IMR-90 (cell line): ENCODE measurements around the gene PLPPR3. TPM values are rescaled to one million over a fixed set of nuclear protein-coding genes. Genes with fewer than 3 reads are reported as not detected.

ENCODE experiments used
- ATAC-seq: fragments of 200-7000 bp; cut with Tn5 transposase; 2 replicates; pipeline ENCODE4 v1.9.1; 2020; ENCODE audit warnings: low read depth, mild to moderate bottlenecking, moderate library complexity
- BruUV-seq: library from RNA; stranded (reverse); fragments of 400-500 nt; replicated peaks from 2 replicates; lab custom pipeline; 2021; lab: Mats Ljungman, UMichigan
- CTCF ChIA-PET: fragments of 300-600 bp; formaldehyde crosslinking; extraction: SDS; loops from one replicate; lab custom pipeline; 2021; ENCODE audit warnings: antibody characterized with exemption; lab: Yijun Ruan, JAX
- POLR2A ChIA-PET: fragments of 300-600 bp; sonication (Branson Sonifier 250); formaldehyde crosslinking; loops from one replicate; lab custom pipeline; 2022; ENCODE audit warnings: antibody characterized with exemption; ENCODE audit not compliant: unreplicated experiment; lab: Charles Lee
- DNase-seq: peaks from one replicate; pipeline ENCODE4 v3.0.0; 2013
- H2AFZ ChIP-seq: replicated peaks from 2 replicates; pipeline ENCODE3; 2013; ENCODE audit warnings: low read length, mild to moderate bottlenecking; ENCODE audit not compliant: poor library complexity
- H2AK5ac ChIP-seq: 2 replicates; pipeline ENCODE4 v1.6.1; 2013; ENCODE audit warnings: low read depth, low read length, inconsistent platforms
- H2AK9ac ChIP-seq: replicated peaks from 2 replicates; pipeline ENCODE3; 2013; ENCODE audit warnings: mild to moderate bottlenecking, low read depth, low read length, moderate library complexity; ENCODE audit not compliant: poor library complexity
- H2BK120ac ChIP-seq: 2 replicates; pipeline ENCODE4 v1.6.1; 2013; ENCODE audit warnings: low read depth, low read length, inconsistent platforms
- H2BK15ac ChIP-seq: 3 replicates; pipeline ENCODE4 v1.6.1; 2013; ENCODE audit warnings: low read depth, low read length, inconsistent platforms
- H2BK20ac ChIP-seq: 2 replicates; pipeline ENCODE4 v1.6.1; 2013; ENCODE audit warnings: low read depth, mild to moderate bottlenecking, inconsistent platforms, low read length, moderate library complexity
- H2BK5ac ChIP-seq: 2 replicates; pipeline ENCODE4 v1.6.1; 2013; ENCODE audit warnings: mild to moderate bottlenecking, low read depth, low read length, inconsistent platforms; ENCODE audit not compliant: poor library complexity, severe bottlenecking
- H3K14ac ChIP-seq: replicated peaks from 2 replicates; pipeline ENCODE4 v1.6.1; 2013; ENCODE audit warnings: low read depth, low read length, inconsistent platforms
- H3K18ac ChIP-seq: 2 replicates; pipeline ENCODE4 v1.6.1; 2013; ENCODE audit warnings: low read depth, low read length, control low read depth
- H3K23ac ChIP-seq: 2 replicates; pipeline ENCODE4 v1.6.1; 2013; ENCODE audit warnings: low read depth, low read length, inconsistent platforms
- H3K27ac ChIP-seq: 2 replicates; pipeline ENCODE4 v1.5.1; 2013; ENCODE audit warnings: mild to moderate bottlenecking, control low read depth, low read length; ENCODE audit not compliant: insufficient read depth
- H3K27me3 ChIP-seq: 2 replicates; pipeline ENCODE4 v1.6.1; 2013; ENCODE audit warnings: low read length; ENCODE audit not compliant: control insufficient read depth, insufficient read depth
- H3K36me3 ChIP-seq: 2 replicates; pipeline ENCODE4 v1.6.1; 2013; ENCODE audit warnings: low read length, mixed read lengths; ENCODE audit not compliant: control insufficient read depth, insufficient read depth
- H3K4ac ChIP-seq: 2 replicates; pipeline ENCODE4 v1.6.1; 2013; ENCODE audit warnings: low read depth, low read length, inconsistent platforms
- H3K4me1 ChIP-seq: 2 replicates; pipeline ENCODE4 v1.6.1; 2013; ENCODE audit warnings: low read length, mixed read lengths; ENCODE audit not compliant: control insufficient read depth, insufficient read depth
- H3K4me2 ChIP-seq: 2 replicates; pipeline ENCODE4 v1.6.1; 2013; ENCODE audit warnings: low read depth, mild to moderate bottlenecking, control low read depth, low read length, moderate library complexity
- H3K4me3 ChIP-seq: 2 replicates; pipeline ENCODE4 v1.5.1; 2013; ENCODE audit warnings: low read depth, mild to moderate bottlenecking, control low read depth, low read length, moderate library complexity; ENCODE audit not compliant: insufficient read depth
- H3K56ac ChIP-seq: 2 replicates; pipeline ENCODE4 v1.6.1; 2013; ENCODE audit warnings: low read length, inconsistent platforms; ENCODE audit not compliant: insufficient read depth; ENCODE audit errors: extremely low read depth
- H3K79me1 ChIP-seq, 2 experiments: 2 replicates each; pipeline ENCODE4 v1.6.1; 2013; ENCODE audit warnings: low read length in 2 of 2, inconsistent platforms in 1 of 2, low read depth in 1 of 2
- H3K9ac ChIP-seq: 2 replicates; pipeline ENCODE4 v1.6.1; 2013; ENCODE audit warnings: low read depth, low read length, control low read depth
- H3K9me1 ChIP-seq: 2 replicates; pipeline ENCODE4 v1.6.1; 2013; ENCODE audit warnings: low read length, inconsistent platforms; ENCODE audit not compliant: insufficient read depth
- H3K9me3 ChIP-seq: 2 replicates; pipeline ENCODE4 v1.6.1; 2013; ENCODE audit warnings: low read length; ENCODE audit not compliant: control insufficient read depth, insufficient read depth
- H4K20me1 ChIP-seq: 2 replicates; pipeline ENCODE4 v1.6.1; 2013; ENCODE audit warnings: low read length, inconsistent platforms; ENCODE audit not compliant: insufficient read depth
- H4K5ac ChIP-seq: 2 replicates; pipeline ENCODE4 v1.6.1; 2013; ENCODE audit warnings: mild to moderate bottlenecking, low read depth, low read length, control low read depth
- H4K8ac ChIP-seq, 2 experiments: 2 replicates each; pipeline ENCODE4 v1.6.1; 2013; ENCODE audit warnings: low read depth in 2 of 2, low read length in 2 of 2, control low read depth in 1 of 2, inconsistent platforms in 1 of 2
- H4K91ac ChIP-seq: 2 replicates; pipeline ENCODE4 v1.6.1; 2013; ENCODE audit warnings: low read depth, low read length, inconsistent platforms; ENCODE audit not compliant: insufficient read depth
- BHLHE40 ChIP-seq: fragments of 150-350 bp; IDR thresholded peaks from 2 replicates; pipeline ENCODE4 v1.6.1; 2016; ENCODE audit warnings: mild to moderate bottlenecking, low read depth, low read length
- CEBPB ChIP-seq: IDR thresholded peaks from 2 replicates; pipeline ENCODE4 v1.6.1; 2012; ENCODE audit warnings: low read depth, low read length, improper control_type of control experiment
- CHD1 ChIP-seq: IDR thresholded peaks from 2 replicates; pipeline ENCODE4 v1.6.1; 2012; ENCODE audit warnings: low read depth, low read length, improper control_type of control experiment
- ELK1 ChIP-seq: fragments of 150-350 bp; IDR thresholded peaks from 2 replicates; pipeline ENCODE4 v1.6.1; 2016; ENCODE audit warnings: low read depth, mild to moderate bottlenecking, low read length, moderate library complexity, borderline replicate concordance
- FOS ChIP-seq: fragments of 150-350 bp; IDR thresholded peaks from 2 replicates; pipeline ENCODE4 v1.6.1; 2016; ENCODE audit warnings: low read depth, low read length
- MAFK ChIP-seq: IDR thresholded peaks from 2 replicates; pipeline ENCODE4 v1.6.1; 2012; ENCODE audit warnings: low read depth, low read length, improper control_type of control experiment
- MAZ ChIP-seq: IDR thresholded peaks from 2 replicates; pipeline ENCODE4 v1.6.1; 2012; ENCODE audit warnings: low read depth, mild to moderate bottlenecking, low read length, improper control_type of control experiment, moderate library complexity, borderline replicate concordance
- MXI1 ChIP-seq: IDR thresholded peaks from 2 replicates; pipeline ENCODE4 v1.6.1; 2012; ENCODE audit warnings: low read depth, mild to moderate bottlenecking, low read length, moderate library complexity, borderline replicate concordance
- NFE2L2 ChIP-seq: fragments of 150-350 bp; IDR thresholded peaks from 2 replicates; pipeline ENCODE4 v1.6.1; 2016; ENCODE audit warnings: low read depth, mild to moderate bottlenecking, low read length
- POLR2A ChIP-seq: IDR thresholded peaks from 2 replicates; pipeline ENCODE4 v1.6.1; 2012; ENCODE audit warnings: mild to moderate bottlenecking, low read depth, low read length
- RAD21 ChIP-seq: IDR thresholded peaks from 2 replicates; pipeline ENCODE4 v1.6.1; 2012; ENCODE audit warnings: low read length, improper control_type of control experiment
- RCOR1 ChIP-seq: IDR thresholded peaks from 2 replicates; pipeline ENCODE4 v1.6.1; 2012; ENCODE audit warnings: mild to moderate bottlenecking, low read length, improper control_type of control experiment; ENCODE audit not compliant: insufficient replicate concordance
- RFX5 ChIP-seq: IDR thresholded peaks from 2 replicates; pipeline ENCODE4 v1.8.0; 2012; ENCODE audit warnings: low read depth, mild to moderate bottlenecking, low read length, moderate library complexity
- SMC3 ChIP-seq: fragments of 150-350 bp; IDR thresholded peaks from 2 replicates; pipeline ENCODE4 v1.6.1; 2016; ENCODE audit warnings: low read depth, mild to moderate bottlenecking, antibody characterized with exemption, low read length, moderate library complexity
- WGBS, 2 experiments: methylation state at CpG; one replicate each; pipeline versions ENCODE4 v1.1.5 to v1.1.7; 2013; ENCODE audit warnings: missing lambda C conversion rate in 2 of 2; ENCODE audit not compliant: insufficient read length in 1 of 2; ENCODE audit errors: extremely low coverage in 2 of 2; 5-methylcytosine and 5-hydroxymethylcytosine counted together
- dilution Hi-C: fragments of 300-500 bp; cut with HindIII; formaldehyde crosslinking; loops from one replicate; pipeline ENCODE4 v1.14.3; 2018; ENCODE audit warnings: low sequenced_read_pairs; ENCODE audit not compliant: unreplicated experiment
- in situ Hi-C: fragments of 300-500 bp; cut with MboI; formaldehyde crosslinking; loops from 3 replicates; pipeline ENCODE4 v1.14.3; 2019; ENCODE audit warnings: low sequenced_read_pairs, inconsistent platforms, mixed read lengths
- intact Hi-C: fragments of 100-400 bp; cut with micrococcal nuclease; formaldehyde crosslinking; loops from 2 replicates; pipeline ENCODE4 v1.10.0; 2022
- polyA plus RNA-seq, 3 experiments: library from polyadenylated mRNA; depleted of rRNA; stranded (reverse); fragments of >200 nt; gene quantifications; 2 replicates each; pipeline ENCODE4 v1.2.3, GENCODE V29; 2012; ENCODE audit warnings: low replicate concordance in 1 of 3
- total RNA-seq: library from RNA; depleted of rRNA; stranded (reverse); fragments of >200 nt; gene quantifications from 2 replicates; pipeline ENCODE4 v1.2.3, GENCODE V29; 2012
- TF ChIP-seq, protein P1 (sequence below): conservative IDR thresholded peaks from 2 replicates; pipeline ENCODE4 v1.5.1; 2012; ENCODE audit warnings: mild to moderate bottlenecking, low read depth, low read length, improper control_type of control experiment
- TF ChIP-seq, protein P2 (sequence below): fragments of 150-350 bp; IDR thresholded peaks from 2 replicates; pipeline ENCODE4 v1.6.1; 2017; ENCODE audit warnings: mild to moderate bottlenecking, antibody characterized with exemption, low read length, low read depth

PLPPR3 gene
- total and polyA plus RNA-seq, 2 of the 4 experiments (the other 2 are of a cell fraction): 0.36 to 1.2 TPM

- Histone ChIP-seq H2AK9ac (no peak overlapping the region), H4K91ac (no peak overlapping the region), H2BK20ac (no peak overlapping the region), H2BK120ac (no peak overlapping the region), H3K4me1 (peaks cover 22% of the 10 kb centered on the region), H2BK5ac (no peak overlapping the region), H3K4me2 (no peak overlapping the region), H4K20me1 (peaks cover 100% of the 10 kb centered on the region), H4K5ac (no peak overlapping the region), H3K79me1 (peaks cover 11 to 51% of the 10 kb centered on the region in 2 experiments), H3K9me1 (peaks cover 9% of the 10 kb centered on the region; the same call in 1 of the 2 replicates), H3K27me3 (no peaks in the 10 kb centered on the region), H3K4ac (no peak overlapping the region), H4K8ac (no peak overlapping the region), H3K56ac (no peak overlapping the region), H3K4me3 (no peak overlapping the region), H3K18ac (no peak overlapping the region), H2BK15ac (no peak overlapping the region), H3K36me3 (peaks cover 83% of the 10 kb centered on the region), H2AK5ac (no peak overlapping the region), H2AFZ (no peak overlapping the region), H3K9me3 (no peaks in the 10 kb centered on the region), H3K23ac (no peak overlapping the region), H3K27ac (no peak overlapping the region), H3K9ac (no peak overlapping the region), H3K14ac (no peak overlapping the region)
- 98% methylated on average over 15 of the region's 33 CpGs; no CpG with 5 or more reads in 1 of the 2 experiments for WGBS, 2 experiments
- POLR2A ChIA-PET: no interaction called here
- no TSS peak for BruUV-seq
- CTCF ChIA-PET: no interaction called here
- ATAC-seq: no peak
- in situ Hi-C loops (no loop called here), intact Hi-C loops (no loop called here), dilution Hi-C loops (no loop called here)
- no peak for TF ChIP-seq FOS
- TF ChIP-seq SMC3: no peak
- TF ChIP-seq MAZ: no peak
- TF ChIP-seq BHLHE40: no peak
- TF ChIP-seq, protein P1, sequence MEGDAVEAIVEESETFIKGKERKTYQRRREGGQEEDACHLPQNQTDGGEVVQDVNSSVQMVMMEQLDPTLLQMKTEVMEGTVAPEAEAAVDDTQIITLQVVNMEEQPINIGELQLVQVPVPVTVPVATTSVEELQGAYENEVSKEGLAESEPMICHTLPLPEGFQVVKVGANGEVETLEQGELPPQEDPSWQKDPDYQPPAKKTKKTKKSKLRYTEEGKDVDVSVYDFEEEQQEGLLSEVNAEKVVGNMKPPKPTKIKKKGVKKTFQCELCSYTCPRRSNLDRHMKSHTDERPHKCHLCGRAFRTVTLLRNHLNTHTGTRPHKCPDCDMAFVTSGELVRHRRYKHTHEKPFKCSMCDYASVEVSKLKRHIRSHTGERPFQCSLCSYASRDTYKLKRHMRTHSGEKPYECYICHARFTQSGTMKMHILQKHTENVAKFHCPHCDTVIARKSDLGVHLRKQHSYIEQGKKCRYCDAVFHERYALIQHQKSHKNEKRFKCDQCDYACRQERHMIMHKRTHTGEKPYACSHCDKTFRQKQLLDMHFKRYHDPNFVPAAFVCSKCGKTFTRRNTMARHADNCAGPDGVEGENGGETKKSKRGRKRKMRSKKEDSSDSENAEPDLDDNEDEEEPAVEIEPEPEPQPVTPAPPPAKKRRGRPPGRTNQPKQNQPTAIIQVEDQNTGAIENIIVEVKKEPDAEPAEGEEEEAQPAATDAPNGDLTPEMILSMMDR: no peak
- no peak for TF ChIP-seq POLR2A
- no peak for TF ChIP-seq NFE2L2
- no peak for TF ChIP-seq MAFK
- TF ChIP-seq, protein P2, sequence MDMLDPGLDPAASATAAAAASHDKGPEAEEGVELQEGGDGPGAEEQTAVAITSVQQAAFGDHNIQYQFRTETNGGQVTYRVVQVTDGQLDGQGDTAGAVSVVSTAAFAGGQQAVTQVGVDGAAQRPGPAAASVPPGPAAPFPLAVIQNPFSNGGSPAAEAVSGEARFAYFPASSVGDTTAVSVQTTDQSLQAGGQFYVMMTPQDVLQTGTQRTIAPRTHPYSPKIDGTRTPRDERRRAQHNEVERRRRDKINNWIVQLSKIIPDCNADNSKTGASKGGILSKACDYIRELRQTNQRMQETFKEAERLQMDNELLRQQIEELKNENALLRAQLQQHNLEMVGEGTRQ: no peak
- TF ChIP-seq ELK1: no peak
- no peak for TF ChIP-seq RAD21
- no peak for TF ChIP-seq RFX5
- TF ChIP-seq CEBPB: no peak
- no peak for TF ChIP-seq MXI1
- TF ChIP-seq CHD1: no peak
- no peak for TF ChIP-seq RCOR1
- no peak for DNase-seq
Measured at GRCh38 chr19:805166-805551, 16.6 kb downstream of the PLPPR3 start.
